H1 (cell line): Measurements from ENCODE around the gene RGS3. TPM values are rescaled to one million over a fixed set of nuclear protein-coding genes. Genes with fewer than 3 reads are reported as not detected.

Experiments used
- CTCF ChIA-PET: fragments of 300-600 bp; sonication (Branson Sonifier 250); formaldehyde crosslinking; loops from one replicate; lab custom pipeline; 2021; ENCODE audit not compliant: partially characterized antibody; lab: Charles Lee
- POLR2A ChIA-PET: fragments of 300-600 bp; sonication (Branson Sonifier 250); formaldehyde crosslinking; loops from one replicate; lab custom pipeline; 2021; ENCODE audit warnings: inconsistent platforms; ENCODE audit not compliant: partially characterized antibody; lab: Charles Lee
- DNase-seq, 2 experiments: peaks; one replicate each; pipeline versions ENCODE4 v3.0.0 to v3.0.0-alpha.2; 2010 to 2022; ENCODE audit warnings: low spot score in 2 of 2, low read depth in 1 of 2, mixed read lengths in 1 of 2
- FAIRE-seq: peaks from 2 replicates; lab custom pipeline; 2011; peaks lifted over from hg19 to GRCh38; lab: Jason Lieb, UNC
- H2AFZ ChIP-seq: 2 replicates; pipeline ENCODE4 v1.8.1; 2012; ENCODE audit warnings: low read length, inconsistent platforms
- H2AK5ac ChIP-seq: 2 replicates; pipeline ENCODE4 v1.6.1; 2013; ENCODE audit warnings: low read depth, low read length
- H2BK120ac ChIP-seq: replicated peaks from 2 replicates; pipeline ENCODE3; 2013; ENCODE audit warnings: low read depth, low read length, inconsistent platforms
- H2BK12ac ChIP-seq: 2 replicates; pipeline ENCODE4 v1.6.1; 2013; ENCODE audit warnings: low read depth, low read length
- H2BK15ac ChIP-seq: 2 replicates; pipeline ENCODE4 v1.6.1; 2013; ENCODE audit warnings: low read length
- H2BK20ac ChIP-seq: 2 replicates; pipeline ENCODE4 v1.6.1; 2013; ENCODE audit warnings: low read length
- H2BK5ac ChIP-seq: 2 replicates; pipeline ENCODE4 v1.6.1; 2013; ENCODE audit warnings: low read depth, low read length
- H3K14ac ChIP-seq: 2 replicates; pipeline ENCODE4 v1.6.1; 2013; ENCODE audit warnings: inconsistent platforms; ENCODE audit not compliant: insufficient read length
- H3K18ac ChIP-seq: 2 replicates; pipeline ENCODE4 v1.6.1; 2013; ENCODE audit warnings: low read length; ENCODE audit errors: extremely low read depth
- H3K23ac ChIP-seq: 2 replicates; pipeline ENCODE4 v1.6.1; 2013; ENCODE audit warnings: inconsistent platforms; ENCODE audit not compliant: insufficient read length
- H3K23me2 ChIP-seq: 2 replicates; pipeline ENCODE4 v1.6.1; 2013; ENCODE audit warnings: low read depth, low read length
- H3K27ac ChIP-seq: 2 replicates; pipeline ENCODE4 v1.6.1; 2011; ENCODE audit warnings: low read depth, low read length, inconsistent platforms
- H3K27me3 ChIP-seq, 4 experiments: replicated peaks in 1 of 4; 1 replicate in 1 of 4; 2 replicates in 3 of 4; pipeline versions ENCODE4 v1.6.1 to v1.8.1; 2011 to 2013; ENCODE audit warnings: low read length in 3 of 4, mild to moderate bottlenecking in 3 of 4, inconsistent platforms in 2 of 4, mixed read lengths in 2 of 4, moderate library complexity in 1 of 4; ENCODE audit not compliant: control insufficient read depth in 3 of 4, insufficient read depth in 3 of 4; ENCODE audit errors: extremely low read depth in 1 of 4
- H3K36me3 ChIP-seq, 4 experiments: 2 replicates each; pipeline versions ENCODE4 v1.6.1 to v1.8.1; 2011 to 2013; ENCODE audit warnings: mild to moderate bottlenecking in 4 of 4, low read length in 3 of 4, moderate library complexity in 2 of 4, control low read depth in 1 of 4, inconsistent platforms in 1 of 4; ENCODE audit not compliant: insufficient read depth in 4 of 4, control insufficient read depth in 2 of 4
- H3K4ac ChIP-seq: replicated peaks from 2 replicates; pipeline ENCODE3; 2013; ENCODE audit warnings: low read length, low read depth, mixed read lengths, inconsistent platforms; ENCODE audit not compliant: insufficient read length
- H3K4me1 ChIP-seq, 4 experiments: replicated peaks in 1 of 4; 1 replicate in 1 of 4; 2 replicates in 3 of 4; pipeline versions ENCODE4 v1.6.1 to v1.8.1; 2011 to 2013; ENCODE audit warnings: low read length in 3 of 4, inconsistent platforms in 2 of 4, mixed read lengths in 1 of 4; ENCODE audit not compliant: insufficient read depth in 4 of 4, control insufficient read depth in 3 of 4
- H3K4me2 ChIP-seq, 2 experiments: 2 replicates each; pipeline versions ENCODE4 v1.6.1 to v1.8.1; 2011 to 2013; ENCODE audit warnings: low read depth in 2 of 2, low read length in 2 of 2, control low read depth in 1 of 2, inconsistent platforms in 1 of 2, mild to moderate bottlenecking in 1 of 2; ENCODE audit not compliant: insufficient read depth in 1 of 2
- H3K4me3 ChIP-seq, 4 experiments: fragments of 200-600, 300-600 bp in 1 of 4; sonication (generic), shearing (Covaris generic), sonication (Bioruptor Twin) in 1 of 4; 2 replicates each; pipeline versions ENCODE4 v1.5.1 to v1.8.1; 2011 to 2016; ENCODE audit warnings: low read length in 4 of 4, low read depth in 3 of 4, control low read depth in 2 of 4, inconsistent platforms in 2 of 4, mild to moderate bottlenecking in 2 of 4, mixed read lengths in 1 of 4, moderate library complexity in 1 of 4; ENCODE audit not compliant: insufficient read depth in 2 of 4; ENCODE audit errors: extremely low read depth in 1 of 4
- H3K56ac ChIP-seq: replicated peaks from 2 replicates; pipeline ENCODE3; 2013; ENCODE audit warnings: low read depth, mild to moderate bottlenecking, mixed read lengths, low read length, inconsistent platforms; ENCODE audit not compliant: insufficient read length
- H3K79me1 ChIP-seq: 2 replicates; pipeline ENCODE4 v1.6.1; 2013; ENCODE audit warnings: low read depth, low read length, control low read depth
- H3K79me2 ChIP-seq, 2 experiments: 2 replicates each; pipeline versions ENCODE4 v1.6.1 to v1.8.1; 2012 to 2013; ENCODE audit warnings: low read length in 2 of 2, mild to moderate bottlenecking in 2 of 2, inconsistent platforms in 1 of 2; ENCODE audit not compliant: insufficient read depth in 2 of 2, control insufficient read depth in 1 of 2
- H3K9ac ChIP-seq, 4 experiments: replicated peaks in 1 of 4; 1 replicate in 1 of 4; 2 replicates in 3 of 4; pipeline versions ENCODE4 v1.6.1 to v1.8.1; 2011 to 2013; ENCODE audit warnings: low read depth in 3 of 4, low read length in 3 of 4, control low read depth in 2 of 4, mild to moderate bottlenecking in 2 of 4, moderate library complexity in 2 of 4, inconsistent platforms in 1 of 4; ENCODE audit errors: extremely low read depth in 1 of 4
- H3K9me3 ChIP-seq, 2 experiments: 2 replicates each; pipeline versions ENCODE4 v1.6.1 to v1.8.1; 2012 to 2013; ENCODE audit warnings: mild to moderate bottlenecking in 2 of 2, moderate library complexity in 2 of 2, control low read depth in 1 of 2, inconsistent platforms in 1 of 2, low read depth in 1 of 2, low read length in 1 of 2, mixed read lengths in 1 of 2; ENCODE audit not compliant: insufficient read depth in 2 of 2
- H4K20me1 ChIP-seq, 2 experiments: replicated peaks in 1 of 2; 2 replicates each; pipeline versions ENCODE3 to v1.8.1; 2011 to 2013; ENCODE audit warnings: inconsistent platforms in 2 of 2, low read length in 2 of 2, mild to moderate bottlenecking in 1 of 2; ENCODE audit not compliant: insufficient read depth in 2 of 2, control insufficient read depth in 1 of 2
- H4K5ac ChIP-seq: 2 replicates; pipeline ENCODE4 v1.6.1; 2013; ENCODE audit warnings: low read length, low read depth, mixed read lengths, inconsistent platforms; ENCODE audit not compliant: insufficient read length
- H4K8ac ChIP-seq: 2 replicates; pipeline ENCODE4 v1.8.0; 2013; ENCODE audit warnings: mild to moderate bottlenecking, moderate library complexity, low read length, inconsistent platforms; ENCODE audit not compliant: insufficient read depth; ENCODE audit errors: extremely low read depth
- H4K91ac ChIP-seq: replicated peaks from 2 replicates; pipeline ENCODE3; 2013; ENCODE audit warnings: low read length, mixed read lengths, inconsistent platforms; ENCODE audit not compliant: insufficient read length
- HDAC2 ChIP-seq, 2 experiments: fragments of 300-600 bp in 1 of 2; sonication (generic) in 1 of 2; IDR thresholded peaks; 2 replicates each; pipeline ENCODE4 v1.6.1; 2011 to 2012; ENCODE audit warnings: low read depth in 2 of 2, low read length in 2 of 2, mild to moderate bottlenecking in 2 of 2, moderate library complexity in 2 of 2, borderline replicate concordance in 1 of 2, inconsistent platforms in 1 of 2
- RAD21 ChIP-seq, 2 experiments: IDR thresholded peaks in 1 of 2; conservative IDR thresholded peaks in 1 of 2; 2 replicates each; pipeline ENCODE4 v1.6.1; 2011; ENCODE audit warnings: low read depth in 2 of 2, low read length in 2 of 2, improper control_type of control experiment in 1 of 2, inconsistent platforms in 1 of 2, mild to moderate bottlenecking in 1 of 2, moderate library complexity in 1 of 2
- SAP30 ChIP-seq: fragments of 300-600 bp; sonication (generic); IDR thresholded peaks from 2 replicates; pipeline ENCODE4 v1.7.1; 2012; ENCODE audit warnings: low read length, moderate library complexity, mild to moderate bottlenecking, inconsistent platforms; ENCODE audit not compliant: insufficient read depth, insufficient replicate concordance
- YY1 ChIP-seq: IDR thresholded peaks from 2 replicates; pipeline ENCODE4 v1.6.1; 2011; ENCODE audit warnings: low read depth, mild to moderate bottlenecking, low read length
- ZNF274 ChIP-seq: IDR thresholded peaks from 2 replicates; pipeline ENCODE4 v1.7.0; 2012; ENCODE audit warnings: low read length, borderline replicate concordance; ENCODE audit errors: extremely low read depth
- WGBS, 2 experiments: shearing (Covaris generic) in 1 of 2; methylation state at CpG; one replicate each; pipeline versions ENCODE4 v1.1.6 to v1.1.7; 2013 to 2015; ENCODE audit warnings: low lambda C conversion rate in 2 of 2, mixed read lengths in 2 of 2, inconsistent platforms in 1 of 2, low coverage in 1 of 2, missing lambda C conversion rate in 1 of 2; ENCODE audit not compliant: insufficient replicate concordance in 2 of 2, insufficient coverage in 1 of 2, insufficient read length in 1 of 2; ENCODE audit errors: extremely low coverage in 1 of 2, missing lambda C conversion rate in 1 of 2; 5-methylcytosine and 5-hydroxymethylcytosine counted together
- polyA plus RNA-seq, 7 experiments: library from polyadenylated mRNA; depleted of rRNA in 3 of 7; stranded (reverse) in 5 of 7; unstranded in 2 of 7; fragments of >200 nt in 5 of 7; fragments of 200-250 nt in 2 of 7; gene quantifications; 1 replicate in 5 of 7; 2 replicates in 1 of 7; 4 replicates in 1 of 7; pipeline versions ENCODE4 v1.2.1 to v1.2.3, GENCODE V29; 2011 to 2013; ENCODE audit warnings: missing spikeins in 2 of 7, mixed read lengths in 2 of 7
- total RNA-seq: library from RNA; stranded (reverse); fragmentation: NEBNext Ultra II Directional; extraction: Animal tissue kit (Norgen Biotek cat#: 25700); gene quantifications from 2 replicates; pipeline ENCODE4 v1.2.1, GENCODE V29; 2021
- TF ChIP-seq, protein P1 (sequence below), 3 experiments: IDR thresholded peaks; 1 replicate in 2 of 3; 2 replicates in 1 of 3; pipeline versions ENCODE4 v1.5.1 to v1.6.1; 2011; ENCODE audit warnings: low read length in 3 of 3, mild to moderate bottlenecking in 3 of 3, inconsistent platforms in 2 of 3, low read depth in 1 of 3, moderate library complexity in 1 of 3; ENCODE audit not compliant: insufficient read depth in 1 of 3; ENCODE audit errors: control extremely low read depth in 1 of 3

The RGS3 gene
- total and polyA plus RNA-seq, 2 of the 8 experiments (the other 6 are each of a cell fraction or from before 2014, with no cell fraction given): 12.6 to 18.2 TPM

DNA sequence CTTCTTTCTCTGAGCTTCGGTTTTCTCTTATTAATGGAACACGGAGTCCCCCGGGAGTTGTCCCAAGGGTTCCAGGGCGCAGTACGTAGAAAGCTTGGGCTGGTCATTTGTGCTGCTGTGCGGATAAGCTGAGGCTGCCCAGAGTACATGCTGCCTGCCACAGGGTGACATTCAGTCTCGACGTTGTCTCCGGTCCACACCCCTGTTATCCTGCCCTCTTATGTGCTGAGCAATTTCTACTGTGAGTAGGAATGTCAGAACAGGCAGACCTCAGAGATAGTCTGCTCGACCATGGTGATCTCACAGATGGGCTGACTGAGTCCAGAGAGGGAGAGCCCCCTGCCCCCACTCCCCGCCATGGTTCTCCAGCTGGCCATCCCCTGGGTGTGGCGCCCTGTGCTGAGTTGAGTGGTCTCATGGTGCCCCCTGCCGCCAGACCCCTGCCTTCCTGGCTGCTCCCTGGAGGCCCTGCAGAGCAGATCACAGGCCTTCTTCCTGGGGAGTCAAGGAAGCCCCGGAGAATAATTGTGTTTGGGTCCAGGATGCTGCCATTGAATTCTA lies 124.0 kb downstream of the RGS3 start:
- peaks cover 0 to 8% (median 6%) of the 10 kb centered on the region in 4 experiments; a peak in 3 of 7 replicates for H3K4me1 ChIP-seq
- no peak overlapping the region for H3K9ac ChIP-seq
- H2BK120ac ChIP-seq: no peak overlapping the region
- H3K79me2 ChIP-seq: no peaks in the 10 kb centered on the region
- H2AK5ac ChIP-seq: no peak overlapping the region
- TF ChIP-seq ZNF274: no peak
- TF ChIP-seq HDAC2 (IDR thresholded peaks at IDR 0.05; ENCODE audit: borderline replicate concordance in 1 of 2, low read depth in 2 of 2, low read length in 2 of 2): no peak
- TF ChIP-seq SAP30: no peak
- peak; percentile 80 to 85 for TF ChIP-seq RAD21 (IDR thresholded peaks at IDR 0.05 in 1 of 2, conservative IDR thresholded peaks at IDR 0.05 in 1 of 2; ENCODE audit: low read depth in 2 of 2, low read length in 2 of 2)
- TF ChIP-seq YY1: peak; percentile 28; the same call in 1 of the 2 replicates
- TF ChIP-seq, protein P1, sequence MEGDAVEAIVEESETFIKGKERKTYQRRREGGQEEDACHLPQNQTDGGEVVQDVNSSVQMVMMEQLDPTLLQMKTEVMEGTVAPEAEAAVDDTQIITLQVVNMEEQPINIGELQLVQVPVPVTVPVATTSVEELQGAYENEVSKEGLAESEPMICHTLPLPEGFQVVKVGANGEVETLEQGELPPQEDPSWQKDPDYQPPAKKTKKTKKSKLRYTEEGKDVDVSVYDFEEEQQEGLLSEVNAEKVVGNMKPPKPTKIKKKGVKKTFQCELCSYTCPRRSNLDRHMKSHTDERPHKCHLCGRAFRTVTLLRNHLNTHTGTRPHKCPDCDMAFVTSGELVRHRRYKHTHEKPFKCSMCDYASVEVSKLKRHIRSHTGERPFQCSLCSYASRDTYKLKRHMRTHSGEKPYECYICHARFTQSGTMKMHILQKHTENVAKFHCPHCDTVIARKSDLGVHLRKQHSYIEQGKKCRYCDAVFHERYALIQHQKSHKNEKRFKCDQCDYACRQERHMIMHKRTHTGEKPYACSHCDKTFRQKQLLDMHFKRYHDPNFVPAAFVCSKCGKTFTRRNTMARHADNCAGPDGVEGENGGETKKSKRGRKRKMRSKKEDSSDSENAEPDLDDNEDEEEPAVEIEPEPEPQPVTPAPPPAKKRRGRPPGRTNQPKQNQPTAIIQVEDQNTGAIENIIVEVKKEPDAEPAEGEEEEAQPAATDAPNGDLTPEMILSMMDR (IDR thresholded peaks at IDR 0.05; ENCODE audit: control extremely low read depth in 1 of 3, insufficient read depth in 1 of 3, low read depth in 1 of 3, low read length in 3 of 3): peak; percentile 43 to 63 (median 53)
- TF ChIP-seq, all 59 proteins: peak for 3
- H3K27ac ChIP-seq: no peak overlapping the region
- peak overlapping the region; percentile 22; the same call in 1 of the 2 replicates for H2BK12ac ChIP-seq
- H3K56ac ChIP-seq: no peak overlapping the region
- H4K20me1 ChIP-seq: no peaks in the 10 kb centered on the region
- no peak overlapping the region; the same call in 1 of the 2 replicates for H4K8ac ChIP-seq
- FAIRE-seq (no peak), DNase-seq (peak in 1 of 2 experiments; percentile 73)
- H3K23ac ChIP-seq: no peak overlapping the region
- no peaks in the 10 kb centered on the region for H3K9me3 ChIP-seq
- no peak overlapping the region for H2AFZ ChIP-seq
- H3K18ac ChIP-seq: no peak overlapping the region
- H3K4ac ChIP-seq: no peak overlapping the region
- no peak overlapping the region for H3K4me3 ChIP-seq
- H2BK15ac ChIP-seq: 0 out of 2 replicates have a peak overlapping the region, but pooled peaks have one; percentile 18
- H4K5ac ChIP-seq: no peak overlapping the region
- peaks cover 0 to 4% (median 0%) of the 10 kb centered on the region in 4 experiments; a peak in 2 of 8 replicates for H3K36me3 ChIP-seq
- peaks cover 2% of the 10 kb centered on the region; the same call in 1 of the 2 replicates for H3K23me2 ChIP-seq
- 84% methylated on average over 13 of the region's 14 CpGs; no CpG with 5 or more reads in 1 of the 2 experiments for WGBS, 2 experiments
- no peaks in the 10 kb centered on the region for H3K79me1 ChIP-seq
- H3K4me2 ChIP-seq: no peak overlapping the region
- ChIA-PET CTCF (interaction anchor here (0.6 to 28.3 kb wide), 35 partner anchors 8 to 314 kb away, joined by 3 to 1065 read pairs (median 5); partner anchors contain the start of genes ALAD, BSPRY, CDC26 and PRPF4), POLR2A (interaction anchor here (1.0 to 1.1 kb wide), 2 partner anchors 142 to 177 kb away, joined by 3 to 4 read pairs; partner anchors contain the start of genes C9orf43 and POLE3)
- H2BK5ac ChIP-seq: no peak overlapping the region
- H2BK20ac ChIP-seq: no peak overlapping the region
- H3K14ac ChIP-seq: no peak overlapping the region
- no peaks in the 10 kb centered on the region for H3K27me3 ChIP-seq
- H4K91ac ChIP-seq: no peak overlapping the region
